Lung (tissue), 12 donors: Measurements from ENCODE around the gene ZNF665. TPM values are rescaled to one million over a fixed set of nuclear protein-coding genes. Genes with fewer than 3 reads are reported as not detected.
A peak's percentile ranks its signal among the peaks of the same experiment; 100 is the strongest.
"Not testable (repeated sequence)": the region's sequence is repeated elsewhere in the genome, so short reads cannot be mapped to it uniquely, and the experiment has no call there.

Experiments
- ATAC-seq: fragments of 200-7000 bp; cut with Tn5 transposase; one replicate; pipeline ENCODE4 v1.9.1; 2020; ENCODE audit warnings: moderate number of reproducible peaks; ENCODE audit not compliant: insufficient read depth, low FRiP score
- DNase-seq, 3 donors: peaks; one replicate each; pipeline ENCODE4 v3.0.0-alpha.2; 2013 to 2017
- H3K27ac ChIP-seq, 2 donors: one replicate each; pipeline ENCODE4 v1.5.1; 2013; ENCODE audit warnings: mild to moderate bottlenecking in 2 of 2, moderate library complexity in 2 of 2, control low read depth in 1 of 2, inconsistent platforms in 1 of 2, low read depth in 1 of 2, low read length in 1 of 2
- H3K27me3 ChIP-seq, 3 donors: one replicate each; pipeline ENCODE4 v1.5.1; 2013; ENCODE audit warnings: low read length in 2 of 3; ENCODE audit not compliant: control insufficient read depth in 3 of 3, insufficient read depth in 3 of 3
- H3K36me3 ChIP-seq, 4 donors: one replicate each; pipeline ENCODE4 v1.5.1; 2013; ENCODE audit warnings: low read length in 4 of 4, mild to moderate bottlenecking in 1 of 4, moderate library complexity in 1 of 4; ENCODE audit not compliant: control insufficient read depth in 4 of 4, insufficient read depth in 4 of 4
- H3K4me1 ChIP-seq, 5 donors: one replicate each; pipeline ENCODE4 v1.5.1; 2013; ENCODE audit warnings: low read length in 5 of 5, mild to moderate bottlenecking in 2 of 5, moderate library complexity in 1 of 5; ENCODE audit not compliant: control insufficient read depth in 5 of 5, insufficient read depth in 5 of 5
- H3K4me3 ChIP-seq: one replicate; pipeline ENCODE4 v1.5.1; 2013; ENCODE audit warnings: mild to moderate bottlenecking, control low read depth, moderate library complexity
- H3K9ac ChIP-seq, 2 donors: one replicate each; pipeline ENCODE4 v1.5.1; 2013; ENCODE audit warnings: low read length in 2 of 2, control low read depth in 1 of 2; ENCODE audit not compliant: insufficient read depth in 1 of 2
- H3K9me3 ChIP-seq, 4 donors: one replicate each; pipeline ENCODE4 v1.5.1; 2013; ENCODE audit warnings: low read length in 3 of 4, mild to moderate bottlenecking in 1 of 4, moderate library complexity in 1 of 4; ENCODE audit not compliant: control insufficient read depth in 4 of 4, insufficient read depth in 3 of 4
- WGBS, 2 donors: extraction: QIAGEN DNeasy Blood & Tissue Kit; methylation state at CpG; one replicate each; pipeline ENCODE4 v1.1.7; 2013; 5-methylcytosine and 5-hydroxymethylcytosine counted together
- polyA plus RNA-seq, 2 donors: library from polyadenylated mRNA; stranded (reverse); fragments of 200-250 nt; gene quantifications; one replicate each; pipeline ENCODE4 v1.2.1, GENCODE V29; 2013
- total RNA-seq, 2 donors: library from RNA; depleted of rRNA in 1 of 2; stranded (reverse); fragments of >200 nt in 1 of 2; gene quantifications; one replicate each; pipeline ENCODE4 v1.2.1, GENCODE V29; 2014 to 2021
- TF ChIP-seq, protein P1 (sequence below): IDR thresholded peaks from 2 replicates; pipeline ENCODE4 v1.5.1; 2012; ENCODE audit warnings: mild to moderate bottlenecking; ENCODE audit errors: control extremely low read depth, extremely low read depth
- donor health status: control.
- donor health status: control.
- donor health status: Bipolar disorder and iron deficiency.
- donor health status: healthy.
- donor health status: DM: yes; HTN: yes; CAD: no.

ZNF665 gene
- total and polyA plus RNA-seq, 4 donors = 2.0 to 6.7 (median 2.7) TPM

GRCh38 chr19:53193535-53194222 lies 521 bp upstream of the ZNF665 start:
- peak in 1 of 3 donors; percentile 8 for DNase-seq
- WGBS, 2 donors = 60 to 62% methylated on average over 12 of the region's 12 CpGs
- peak overlapping the region in 1 of 2 donors; percentile 32 for H3K9ac ChIP-seq

GRCh38 chr19:53190253-53190652 lies 2.9 kb downstream of the ZNF665 start:
- no peak overlapping the region for H3K9ac ChIP-seq
- H3K27me3 ChIP-seq = no peaks in the 10 kb centered on the region
- no peaks in the 10 kb centered on the region for H3K9me3 ChIP-seq
- no peak overlapping the region for H3K4me3 ChIP-seq
- H3K4me1 ChIP-seq = peaks cover 0 to 6% (median 3%) of the 10 kb centered on the region in 5 donors
- peaks cover 0 to 2% (median under 1%) of the 10 kb centered on the region in 4 donors for H3K36me3 ChIP-seq
- DNase-seq = no peak
- ATAC-seq = no peak
- TF ChIP-seq, protein P1, sequence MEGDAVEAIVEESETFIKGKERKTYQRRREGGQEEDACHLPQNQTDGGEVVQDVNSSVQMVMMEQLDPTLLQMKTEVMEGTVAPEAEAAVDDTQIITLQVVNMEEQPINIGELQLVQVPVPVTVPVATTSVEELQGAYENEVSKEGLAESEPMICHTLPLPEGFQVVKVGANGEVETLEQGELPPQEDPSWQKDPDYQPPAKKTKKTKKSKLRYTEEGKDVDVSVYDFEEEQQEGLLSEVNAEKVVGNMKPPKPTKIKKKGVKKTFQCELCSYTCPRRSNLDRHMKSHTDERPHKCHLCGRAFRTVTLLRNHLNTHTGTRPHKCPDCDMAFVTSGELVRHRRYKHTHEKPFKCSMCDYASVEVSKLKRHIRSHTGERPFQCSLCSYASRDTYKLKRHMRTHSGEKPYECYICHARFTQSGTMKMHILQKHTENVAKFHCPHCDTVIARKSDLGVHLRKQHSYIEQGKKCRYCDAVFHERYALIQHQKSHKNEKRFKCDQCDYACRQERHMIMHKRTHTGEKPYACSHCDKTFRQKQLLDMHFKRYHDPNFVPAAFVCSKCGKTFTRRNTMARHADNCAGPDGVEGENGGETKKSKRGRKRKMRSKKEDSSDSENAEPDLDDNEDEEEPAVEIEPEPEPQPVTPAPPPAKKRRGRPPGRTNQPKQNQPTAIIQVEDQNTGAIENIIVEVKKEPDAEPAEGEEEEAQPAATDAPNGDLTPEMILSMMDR = no peak
- 88 to 89% methylated on average over 3 of the region's 3 CpGs for WGBS, 2 donors
- no peak overlapping the region for H3K27ac ChIP-seq

More at GRCh38 chr19:53193535-53194222, 521 bp upstream of the ZNF665 start:
- Histone ChIP-seq H3K9me3 (peaks cover 0 to 3% (median 0%) of the 10 kb centered on the region in 4 donors), H3K36me3 (peaks cover 0 to 2% (median under 1%) of the 10 kb centered on the region in 4 donors), H3K27ac (no peak overlapping the region), H3K4me1 (peaks cover 0 to 10% (median 3%) of the 10 kb centered on the region in 5 donors), H3K4me3 (no peak overlapping the region), H3K27me3 (no peaks in the 10 kb centered on the region)
- no peak for ATAC-seq
- TF ChIP-seq, protein P1 = no peak

DNA sequence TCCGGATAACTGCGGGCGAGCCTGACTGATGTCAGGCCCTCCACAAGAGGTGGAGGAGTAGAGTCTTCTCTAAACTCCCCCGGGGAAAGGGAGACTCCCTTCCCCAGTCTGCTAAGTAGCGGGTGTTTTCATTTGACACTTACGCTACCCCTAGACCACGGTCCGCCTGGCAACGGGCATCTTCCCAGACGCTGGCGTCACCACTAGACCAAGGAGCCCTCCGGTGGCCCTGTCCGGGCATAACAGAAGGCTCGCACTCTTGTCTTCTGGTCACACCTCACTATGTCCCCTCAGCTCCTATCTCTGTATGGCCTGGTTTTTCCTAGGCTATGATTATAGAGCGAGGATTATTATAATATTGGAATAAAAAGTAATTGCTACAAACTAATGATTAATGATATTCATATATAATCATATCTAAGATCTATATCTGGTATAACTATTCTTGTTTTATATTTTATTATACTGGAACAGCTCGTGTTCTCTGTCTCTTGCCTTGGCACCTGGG lies 3.4 kb downstream of the ZNF665 start:
- not testable (repeated sequence) for H3K9ac ChIP-seq, H3K4me3 ChIP-seq, H3K36me3 ChIP-seq, H3K4me1 ChIP-seq, H3K27ac ChIP-seq, H3K27me3 ChIP-seq, H3K9me3 ChIP-seq, ATAC-seq
- peak in 1 of 3 donors; percentile 5 for DNase-seq
- WGBS, 2 donors = 82 to 91% methylated on average over 11 to 12 of the region's 16 CpGs

- not testable (repeated sequence) for H3K9ac ChIP-seq, H3K9me3 ChIP-seq, H3K27me3 ChIP-seq, H3K27ac ChIP-seq, H3K4me1 ChIP-seq, H3K36me3 ChIP-seq, H3K4me3 ChIP-seq, DNase-seq, ATAC-seq
- 81 to 88% methylated on average over 11 to 15 of the region's 19 CpGs for WGBS, 2 donors
Measured at GRCh38 chr19:53185155-53185882, 7.8 kb downstream of the ZNF665 start.
